GM12891 (cell line): ENCODE results near the gene PHYHD1.

ENCODE experiments used
- POLR2A ChIP-seq: IDR thresholded peaks from 2 replicates; pipeline ENCODE4 v1.6.1; 2011; ENCODE audit warnings: low read depth, low read length, control low read depth
- POLR2AphosphoS5 ChIP-seq: IDR thresholded peaks from 2 replicates; pipeline ENCODE4 v1.6.1; 2011; ENCODE audit warnings: low read depth, low read length, control low read depth
- POU2F2 ChIP-seq: IDR thresholded peaks from 2 replicates; pipeline ENCODE4 v1.6.1; 2011; ENCODE audit warnings: low read depth, mild to moderate bottlenecking, control low read depth, low read length, moderate library complexity
- SPI1 ChIP-seq: IDR thresholded peaks from 2 replicates; pipeline ENCODE4 v1.6.1; 2011; ENCODE audit warnings: low read depth, low read length, control low read depth
- TAF1 ChIP-seq: IDR thresholded peaks from 2 replicates; pipeline ENCODE4 v1.6.1; 2011; ENCODE audit warnings: low read depth, low read length, control low read depth

- no peak for TF ChIP-seq POLR2A
- no peak for TF ChIP-seq POLR2AphosphoS5
- no peak for TF ChIP-seq TAF1
- TF ChIP-seq SPI1: no peak
- no peak for TF ChIP-seq POU2F2
These were observed 14.8 kb upstream of the PHYHD1 start for GRCh38 chr9:128905964-128906363.
